Osteoblast (primary cell): ENCODE results near the gene ACOT8. TPM values are rescaled to one million over a fixed set of nuclear protein-coding genes. Genes with fewer than 3 reads are reported as not detected.

Experiments used
- DNase-seq: peaks from one replicate; pipeline ENCODE4 v3.0.0; 2011; ENCODE audit warnings: low spot score, mixed read lengths; ENCODE audit not compliant: insufficient read length; ENCODE audit errors: missing footprints
- H2AFZ ChIP-seq: 2 replicates; pipeline ENCODE4 v1.6.0; 2011; ENCODE audit warnings: mild to moderate bottlenecking, low read length
- H3K27ac ChIP-seq: 2 replicates; pipeline ENCODE4 v1.5.1; 2011; ENCODE audit warnings: mild to moderate bottlenecking, low read depth, low read length, moderate library complexity
- H3K27me3 ChIP-seq: 2 replicates; pipeline ENCODE4 v1.6.0; 2012; ENCODE audit warnings: mild to moderate bottlenecking, control low read depth, inconsistent platforms, low read length, moderate library complexity; ENCODE audit not compliant: insufficient read depth
- H3K36me3 ChIP-seq: 2 replicates; pipeline ENCODE4 v1.5.1; 2011; ENCODE audit warnings: mild to moderate bottlenecking, low read length, control low read depth, moderate library complexity; ENCODE audit not compliant: insufficient read depth
- H3K4me1 ChIP-seq: 2 replicates; pipeline ENCODE4 v1.5.1; 2011; ENCODE audit warnings: mild to moderate bottlenecking, low read length, control low read depth, moderate library complexity; ENCODE audit not compliant: insufficient read depth
- H3K4me2 ChIP-seq: 2 replicates; pipeline ENCODE4 v1.6.0; 2011; ENCODE audit warnings: mild to moderate bottlenecking, low read length; ENCODE audit not compliant: insufficient read depth
- H3K4me3 ChIP-seq: fragments of 200-600 bp; sonication (generic); 3 replicates; pipeline ENCODE4 v1.5.1; 2012; ENCODE audit warnings: mild to moderate bottlenecking, low read length, inconsistent platforms; ENCODE audit not compliant: insufficient read depth
- H3K79me2 ChIP-seq: 2 replicates; pipeline ENCODE4 v1.6.0; 2012; ENCODE audit warnings: mild to moderate bottlenecking, low read length, control low read depth, inconsistent platforms; ENCODE audit not compliant: insufficient read depth
- H3K9me3 ChIP-seq: 2 replicates; pipeline ENCODE4 v1.5.1; 2011; ENCODE audit warnings: low read depth, low read length, control low read depth
- H4K20me1 ChIP-seq: 2 replicates; pipeline ENCODE4 v1.6.0; 2012; ENCODE audit warnings: mild to moderate bottlenecking, low read length, control low read depth; ENCODE audit not compliant: insufficient read depth
- CTCF ChIP-seq: IDR thresholded peaks from 2 replicates; pipeline ENCODE4 v1.5.1; 2011; ENCODE audit warnings: mild to moderate bottlenecking, low read depth, low read length, moderate library complexity; ENCODE audit errors: extremely low read depth
- total RNA-seq: library from RNA; depleted of rRNA; stranded (reverse); fragments of >200 nt; gene quantifications from 2 replicates; pipeline ENCODE4 v1.2.3, GENCODE V29; 2012

Gene ACOT8
- total RNA-seq, 1 donor = 31.8 TPM

- Histone ChIP-seq H3K27me3 (no peaks in the 10 kb centered on the region), H3K9me3 (no peaks in the 10 kb centered on the region), H3K27ac (peak within 1 kb of the TSS; percentile 83), H3K4me3 (peak within 1 kb of the TSS; percentile 86), H2AFZ (peak within 1 kb of the TSS; percentile 83), H3K36me3 (peaks cover 35% of the 10 kb centered on the region), H3K4me2 (peak within 1 kb of the TSS; percentile 94), H3K4me1 (peaks cover 24% of the 10 kb centered on the region), H3K79me2 (peaks cover 25% of the 10 kb centered on the region), H4K20me1 (peaks cover 14% of the 10 kb centered on the region)
- peak; percentile 99 for DNase-seq
- TF ChIP-seq CTCF = no peak
These were observed 34.1 kb upstream of the ACOT8 start, which contains the start of the genes CTSA and NEURL2 for GRCh38 chr20:45890985-45891983. CTSA (plus strand) TSS chr20:45891335; CDS start chr20:45891569, 234 bp downstream. NEURL2 (minus strand) TSS chr20:45891208; CDS start chr20:45890991, 217 bp downstream.

GRCh38 chr20:45890077-45890984, 33.1 kb upstream of the ACOT8 start:
- TF ChIP-seq CTCF = peak; percentile 69
- H3K79me2 ChIP-seq = peaks cover 25% of the 10 kb centered on the region
- peak overlapping the region; percentile 86 for H3K4me3 ChIP-seq
- H3K27me3 ChIP-seq = no peaks in the 10 kb centered on the region
- peaks cover 27% of the 10 kb centered on the region for H3K4me1 ChIP-seq
- peaks cover 14% of the 10 kb centered on the region for H4K20me1 ChIP-seq
- DNase-seq = peak; percentile 92
- peak overlapping the region; percentile 94 for H3K4me2 ChIP-seq
- no peaks in the 10 kb centered on the region for H3K9me3 ChIP-seq
- peak overlapping the region; percentile 83 for H2AFZ ChIP-seq
- peaks cover 29% of the 10 kb centered on the region for H3K36me3 ChIP-seq
- H3K27ac ChIP-seq = peak overlapping the region; percentile 83

GRCh38 chr20:45888681-45889080, 31.5 kb upstream of the ACOT8 start:
- peaks cover 18% of the 10 kb centered on the region for H3K36me3 ChIP-seq
- H3K9me3 ChIP-seq = no peaks in the 10 kb centered on the region
- no peak overlapping the region for H3K27ac ChIP-seq
- H4K20me1 ChIP-seq = peaks cover 20% of the 10 kb centered on the region
- TF ChIP-seq CTCF = no peak
- H3K4me3 ChIP-seq = no peak overlapping the region
- peaks cover 38% of the 10 kb centered on the region for H3K4me1 ChIP-seq
- no peak overlapping the region for H2AFZ ChIP-seq
- no peak overlapping the region for H3K4me2 ChIP-seq
- peak; percentile 71 for DNase-seq
- peaks cover 24% of the 10 kb centered on the region for H3K79me2 ChIP-seq
- no peaks in the 10 kb centered on the region for H3K27me3 ChIP-seq
